GM18868 (cell line): Measurements from ENCODE around the gene PRKN.

Experiments used
- ATAC-seq: cut with Tn5 transposase; IDR thresholded peaks from one replicate; pipeline ENCODE4 v1.9.1; 2021; ENCODE audit warnings: mild to moderate bottlenecking, moderate library complexity; ENCODE audit not compliant: unreplicated experiment

PRKN gene

GRCh38 chr6:162082520-162082919 is 645.0 kb downstream of the PRKN start:
- no peak for ATAC-seq

DNA sequence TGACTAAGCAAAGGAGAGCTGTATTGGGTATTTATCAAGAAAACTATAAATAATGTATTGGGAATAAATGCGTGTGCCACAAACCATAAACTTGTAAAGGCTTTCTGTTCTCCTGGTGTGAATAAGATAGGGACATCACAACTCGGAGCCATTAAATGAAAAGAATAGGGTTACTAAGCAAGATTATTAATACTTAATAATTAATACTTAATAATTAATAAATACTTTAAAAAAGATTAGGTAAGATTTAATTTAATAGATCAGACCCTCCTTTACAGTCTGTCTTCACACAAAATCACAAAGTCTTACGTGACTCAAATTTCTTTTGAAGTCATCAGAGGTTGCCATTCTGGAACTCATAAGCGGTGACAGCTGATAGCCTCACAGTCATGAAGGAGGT is 648.9 kb downstream of the PRKN start:
- ATAC-seq, result no peak

- ATAC-seq, result no peak
Observed at GRCh38 chr6:162078126-162078525, 649.4 kb downstream of the PRKN start.

GRCh38 chr6:162076816-162077215 is 650.8 kb downstream of the PRKN start:
- no peak for ATAC-seq

GRCh38 chr6:162074641-162075275 is 652.8 kb downstream of the PRKN start:
- no peak for ATAC-seq

GRCh38 chr6:162070639-162071038 is 656.9 kb downstream of the PRKN start:
- no peak for ATAC-seq

DNA sequence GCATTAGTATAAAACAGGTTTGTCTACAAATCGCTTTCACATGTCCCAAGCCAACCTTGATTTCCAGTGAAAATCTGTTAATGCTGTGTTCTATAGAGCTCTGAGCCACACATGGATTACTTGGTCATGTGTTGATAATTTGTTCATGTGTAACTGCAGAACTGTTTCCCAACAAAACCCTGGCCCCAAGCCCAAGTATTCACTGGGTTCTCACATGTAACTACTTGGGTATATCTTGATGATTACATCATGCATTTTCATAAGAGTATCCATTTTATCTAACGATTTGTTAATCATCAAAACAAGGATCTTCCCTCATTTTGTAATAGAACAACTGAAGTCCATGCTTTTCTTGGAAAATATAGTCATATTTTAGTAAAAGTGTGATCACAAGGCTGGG is 657.6 kb downstream of the PRKN start:
- ATAC-seq, result no peak

GRCh38 chr6:162068340-162068739 is 659.2 kb downstream of the PRKN start:
- ATAC-seq, result no peak

DNA sequence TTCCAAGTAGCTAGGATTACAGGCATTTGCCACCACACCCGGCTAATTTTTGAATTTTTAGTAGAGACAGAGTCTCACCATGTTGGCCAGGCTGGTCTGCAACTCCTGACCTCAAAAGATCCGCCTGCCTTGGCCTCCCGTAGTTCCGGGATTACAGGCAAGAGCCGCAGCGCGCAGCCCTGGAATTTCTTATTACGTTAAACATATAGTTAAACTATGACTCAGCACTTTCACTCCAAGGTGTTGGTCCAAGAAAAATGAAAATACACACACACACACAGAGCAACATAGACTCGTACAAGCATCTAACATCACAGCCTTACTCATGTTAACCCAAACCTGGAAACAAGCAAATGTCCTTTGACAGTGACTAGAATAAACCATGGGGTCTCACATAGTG is 663.9 kb downstream of the PRKN start:
- no peak for ATAC-seq

GRCh38 chr6:162058281-162058875 is 669.2 kb downstream of the PRKN start:
- ATAC-seq, result no peak

- ATAC-seq, result no peak
Observed at GRCh38 chr6:162056745-162057144, 670.8 kb downstream of the PRKN start.

- no peak for ATAC-seq
Observed at GRCh38 chr6:162056061-162056460, 671.5 kb downstream of the PRKN start.

DNA sequence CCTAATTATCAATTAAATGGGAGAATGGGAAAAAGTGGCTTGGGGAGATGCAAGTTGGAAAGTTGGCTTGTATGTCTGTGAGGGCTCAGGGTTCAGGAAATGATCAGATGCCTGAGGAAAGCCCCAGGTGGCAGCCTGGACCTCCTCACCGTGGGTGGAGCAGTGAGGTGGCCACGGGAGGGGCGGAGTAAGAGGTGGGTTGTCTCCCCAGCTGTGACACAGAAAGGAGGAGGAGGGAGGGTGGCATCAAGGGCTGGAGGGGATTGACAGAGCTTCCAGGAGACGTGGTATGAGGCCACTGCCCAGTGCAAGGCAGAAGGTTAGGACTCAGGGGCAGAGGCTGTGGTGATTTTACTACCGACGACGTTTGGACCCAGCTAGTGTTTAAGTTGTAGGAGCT is 672.2 kb downstream of the PRKN start:
- ATAC-seq, result no peak

DNA sequence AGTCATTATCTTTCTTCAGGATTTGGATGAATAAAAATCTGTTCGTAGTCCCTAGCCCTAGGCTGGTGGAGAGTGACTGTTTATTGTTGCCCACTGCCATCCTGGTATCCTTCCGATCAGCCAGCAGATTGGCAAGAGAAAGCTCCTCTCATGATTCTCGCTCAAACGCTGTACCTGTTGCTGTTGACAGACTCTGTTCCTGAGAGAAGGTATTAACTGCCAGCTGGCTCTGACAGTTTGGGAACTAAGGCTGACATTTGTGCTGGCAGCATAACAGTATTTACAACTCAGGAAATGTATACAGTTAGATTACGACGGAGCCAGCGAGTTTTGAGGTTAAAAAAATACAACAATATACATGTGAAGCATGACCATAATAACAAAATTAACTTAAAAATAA is 674.5 kb downstream of the PRKN start:
- ATAC-seq, result no peak

DNA sequence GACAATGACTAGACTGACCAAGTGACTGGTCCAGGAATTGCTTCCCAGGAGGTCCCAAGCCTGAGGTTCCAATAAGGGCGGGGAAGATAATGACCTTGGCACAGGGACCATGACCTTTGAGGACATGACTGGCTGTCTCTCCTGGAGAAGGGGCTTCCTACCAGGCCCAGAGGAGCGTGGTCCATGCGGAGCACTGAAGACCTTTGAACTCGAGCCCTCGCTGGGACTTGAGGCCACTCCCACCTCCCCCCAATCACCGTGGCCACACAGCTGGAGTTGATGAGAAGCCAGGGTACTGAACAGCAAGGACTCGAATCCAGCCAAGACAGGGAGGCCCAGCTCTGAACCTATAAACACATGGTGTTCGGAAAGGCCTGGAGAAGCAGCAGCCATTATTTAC is 677.0 kb downstream of the PRKN start:
- no peak for ATAC-seq

- no peak for ATAC-seq
Observed at GRCh38 chr6:162046324-162046723, 681.2 kb downstream of the PRKN start.

DNA sequence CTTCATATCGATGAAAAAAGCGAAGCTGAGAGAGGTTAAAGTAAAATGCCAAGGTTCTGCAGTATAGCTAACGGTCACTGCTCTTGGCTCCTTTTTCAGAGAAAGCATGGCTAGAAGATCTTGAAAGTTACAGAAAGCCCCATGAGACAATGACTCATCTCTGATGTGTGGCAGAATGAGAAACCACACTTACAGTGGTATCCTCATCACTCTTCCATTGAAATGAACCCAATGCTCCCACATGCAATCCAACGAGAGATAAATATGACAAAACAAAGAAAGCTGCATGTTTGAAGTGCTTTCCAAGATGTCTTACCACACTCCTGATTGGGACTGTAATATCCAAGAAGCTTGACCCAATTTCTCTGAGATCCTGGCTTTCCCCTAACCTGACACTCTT is 694.9 kb downstream of the PRKN start:
- ATAC-seq, result no peak

- no peak for ATAC-seq
Observed at GRCh38 chr6:162029873-162030576, 697.5 kb downstream of the PRKN start.

DNA sequence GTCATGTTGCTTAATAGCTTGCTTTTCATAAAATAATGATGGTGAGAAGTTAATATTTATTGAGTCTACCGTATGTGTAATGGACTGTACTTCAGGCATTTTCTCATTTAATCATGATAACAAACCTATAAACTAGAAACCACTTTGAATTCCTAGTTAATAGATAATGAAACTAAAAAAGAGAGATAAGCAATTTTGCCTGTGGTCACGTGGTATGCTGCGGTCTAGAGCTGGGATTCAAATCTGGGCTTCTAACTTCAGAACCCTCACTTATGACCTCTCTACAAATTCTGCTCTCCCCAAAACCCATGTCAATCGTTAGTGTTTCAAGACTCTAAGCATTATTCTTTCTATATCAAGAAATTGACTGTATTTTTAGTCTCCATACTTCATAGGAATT is 700.7 kb downstream of the PRKN start:
- ATAC-seq, result no peak

GRCh38 chr6:162026031-162026430 is 701.5 kb downstream of the PRKN start:
- no peak for ATAC-seq

- ATAC-seq, result no peak
Observed at GRCh38 chr6:162019349-162019748, 708.2 kb downstream of the PRKN start.

DNA sequence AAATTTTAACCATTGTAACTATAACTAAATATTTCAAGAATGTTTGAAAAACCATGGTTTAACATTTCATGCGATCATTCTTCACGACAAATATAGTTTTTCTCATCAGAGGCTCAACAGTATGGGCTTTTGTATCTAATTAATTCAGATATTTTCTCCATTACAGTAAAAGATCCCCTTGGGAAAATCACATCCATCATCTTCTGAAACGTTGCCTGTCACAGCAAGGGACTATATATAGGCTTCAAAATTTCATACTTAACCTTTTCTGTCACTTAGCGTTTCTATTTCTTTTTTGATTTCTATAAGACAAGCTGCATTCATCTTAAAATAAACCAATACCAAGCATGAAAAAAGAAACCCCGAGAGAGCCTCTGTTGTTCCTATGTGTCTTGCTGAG is 710.0 kb downstream of the PRKN start:
- no peak for ATAC-seq
